ENCODE data around the gene BRI3BP.
"Not testable (repeated sequence)": the region's sequence is repeated elsewhere in the genome, so short reads cannot be mapped to it uniquely, and the experiment has no call there.

Gene BRI3BP

GRCh38 chr12:124976999-124977398 is 16.4 kb upstream of the BRI3BP start:
- no peak overlapping the region for H3K27ac ChIP-seq
- TF ChIP-seq ZFX (IDR thresholded peaks at IDR 0.05), result no peak
- no peak for TF ChIP-seq CTCF (conservative IDR thresholded peaks at IDR 0.05)

GRCh38 chr12:124979568-124979967 is 13.9 kb upstream of the BRI3BP start:
- H3K27ac ChIP-seq, result no peak overlapping the region
- TF ChIP-seq ZFX (IDR thresholded peaks at IDR 0.05) (no peak), CTCF (conservative IDR thresholded peaks at IDR 0.05) (no peak)

GRCh38 chr12:124980098-124980892 is 13.2 kb upstream of the BRI3BP start:
- TF ChIP-seq CTCF (conservative IDR thresholded peaks at IDR 0.05) (no peak), ZFX (IDR thresholded peaks at IDR 0.05) (no peak)
- H3K27ac ChIP-seq, result no peak overlapping the region

- not testable (repeated sequence) for H3K27ac ChIP-seq
Observed at GRCh38 chr12:124986876-124987275, 6.6 kb upstream of the BRI3BP start.

GRCh38 chr12:124992874-124993625 is 395 bp upstream of the BRI3BP start:
- TF ChIP-seq ZFX (IDR thresholded peaks at IDR 0.05) (no peak), CTCF (conservative IDR thresholded peaks at IDR 0.05) (no peak; the same call in none of the 2 replicates)
- peak overlapping the region; percentile 78 for H3K27ac ChIP-seq

GRCh38 chr12:124994437-124994975 is 1.1 kb downstream of the BRI3BP start:
- peak overlapping the region; percentile 78 for H3K27ac ChIP-seq

More at GRCh38 chr12:124994437-124994975, 1.1 kb downstream of the BRI3BP start:
- TF ChIP-seq ZFX (IDR thresholded peaks at IDR 0.05) (no peak), CTCF (conservative IDR thresholded peaks at IDR 0.05) (no peak)
